B cell (primary cell): ENCODE measurements around the gene GLIS2. TPM values are rescaled to one million over a fixed set of nuclear protein-coding genes. Genes with fewer than 3 reads are reported as not detected.
A peak's percentile ranks its signal among the peaks of the same experiment; 100 is the strongest.

Source experiments
- ATAC-seq: fragments of 200-7000 bp; cut with Tn5 transposase; one replicate; pipeline ENCODE4 v1.10.0; 2021; ENCODE audit warnings: low read depth, mild to moderate bottlenecking, moderate number of reproducible peaks, moderate library complexity
- CTCF ChIA-PET: fragments of 350-600 bp; sonication (Branson Sonifier 250); formaldehyde crosslinking; loops from one replicate; lab custom pipeline; 2021; ENCODE audit warnings: antibody characterized with exemption, inconsistent platforms; lab: Charles Lee
- POLR2A ChIA-PET: fragments of 350-600 bp; sonication (Branson Sonifier 250); formaldehyde crosslinking; loops from one replicate; lab custom pipeline; 2021; ENCODE audit warnings: antibody characterized with exemption; lab: Charles Lee
- DNase-seq: peaks from one replicate; pipeline ENCODE4 v3.0.0; 2013
- H2AFZ ChIP-seq: 2 replicates; pipeline ENCODE4 v1.6.1; 2012; ENCODE audit warnings: mild to moderate bottlenecking, low read depth, low read length; ENCODE audit not compliant: insufficient read depth, poor library complexity, severe bottlenecking
- H3K27ac ChIP-seq, 2 donors: 1 replicate in 1 of 2; 2 replicates in 1 of 2; pipeline ENCODE4 v1.5.1; 2012 to 2013; ENCODE audit warnings: low read length in 2 of 2, mild to moderate bottlenecking in 2 of 2, moderate library complexity in 1 of 2
- H3K27me3 ChIP-seq, 4 experiments: fragments of 200-600 bp in 1 of 4; sonication (generic) in 1 of 4; replicated peaks in 1 of 4; 1 replicate in 2 of 4; 2 replicates in 2 of 4; pipeline versions ENCODE4 v1.6.1 to v1.7.0; 2013 to 2016; ENCODE audit warnings: low read length in 3 of 4, mild to moderate bottlenecking in 2 of 4, mixed read lengths in 1 of 4, moderate library complexity in 1 of 4; ENCODE audit not compliant: insufficient read depth in 4 of 4, control insufficient read depth in 3 of 4; ENCODE audit errors: control extremely low read depth in 1 of 4
- H3K36me3 ChIP-seq, 2 experiments: replicated peaks in 1 of 2; 1 replicate in 1 of 2; 2 replicates in 1 of 2; pipeline versions ENCODE4 v1.6.1 to v1.7.1; 2013; ENCODE audit warnings: low read length in 1 of 2; ENCODE audit not compliant: insufficient read depth in 2 of 2, control insufficient read depth in 1 of 2; ENCODE audit errors: control extremely low read depth in 1 of 2, extremely low read depth in 1 of 2
- H3K4me1 ChIP-seq, 2 donors: fragments of 200-600 bp in 1 of 2; sonication (generic) in 1 of 2; 1 replicate in 1 of 2; 2 replicates in 1 of 2; pipeline versions ENCODE4 v1.5.1 to v1.6.1; 2013 to 2017; ENCODE audit warnings: low read length in 2 of 2; ENCODE audit not compliant: control insufficient read depth in 2 of 2, insufficient read depth in 2 of 2
- H3K4me2 ChIP-seq: replicated peaks from 2 replicates; pipeline ENCODE3; 2012; ENCODE audit warnings: mild to moderate bottlenecking, low read depth, low read length; ENCODE audit not compliant: poor library complexity, severe bottlenecking
- H3K4me3 ChIP-seq, 5 experiments: fragments of 200-600 bp in 1 of 5; sonication (generic) in 1 of 5; 1 replicate in 3 of 5; 2 replicates in 2 of 5; pipeline versions ENCODE4 v1.5.1 to v1.7.0; 2011 to 2016; ENCODE audit warnings: low read length in 4 of 5, mild to moderate bottlenecking in 4 of 5, low read depth in 2 of 5, control low read depth in 1 of 5, moderate library complexity in 1 of 5; ENCODE audit not compliant: insufficient read depth in 1 of 5; ENCODE audit errors: control extremely low read depth in 1 of 5, extremely low read depth in 1 of 5
- H3K79me2 ChIP-seq: fragments of 200-600 bp; sonication (generic); one replicate; pipeline ENCODE4 v1.6.0; 2016; ENCODE audit warnings: low read length; ENCODE audit not compliant: control insufficient read depth, insufficient read depth
- H3K9ac ChIP-seq: fragments of 200-600 bp; sonication (generic); 2 replicates; pipeline ENCODE4 v1.6.1; 2017; ENCODE audit warnings: mild to moderate bottlenecking, low read length, moderate library complexity
- H3K9me3 ChIP-seq, 3 donors: one replicate each; pipeline versions ENCODE4 v1.6.1 to v1.7.1; 2013; ENCODE audit warnings: low read length in 2 of 3; ENCODE audit not compliant: control insufficient read depth in 2 of 3, insufficient read depth in 1 of 3; ENCODE audit errors: control extremely low read depth in 1 of 3
- H4K20me1 ChIP-seq: 2 replicates; pipeline ENCODE4 v1.6.0; 2012; ENCODE audit warnings: mild to moderate bottlenecking, low read length; ENCODE audit not compliant: insufficient read depth, control insufficient read depth, poor library complexity, severe bottlenecking
- H3K27ac Mint-ChIP-seq: one replicate; pipeline ENCODE4 v1.8.0; 2021; ENCODE audit warnings: mixed read lengths
- H3K27me3 Mint-ChIP-seq: one replicate; pipeline ENCODE4 v1.8.0; 2021; ENCODE audit warnings: mixed read lengths
- H3K4me1 Mint-ChIP-seq: one replicate; pipeline ENCODE4 v1.8.0; 2021; ENCODE audit warnings: mixed read lengths
- H3K4me3 Mint-ChIP-seq: one replicate; pipeline ENCODE4 v1.8.0; 2021; ENCODE audit warnings: mixed read lengths
- H3K9me3 Mint-ChIP-seq: one replicate; pipeline ENCODE4 v1.8.0; 2022; ENCODE audit warnings: mixed read lengths; ENCODE audit not compliant: insufficient read depth
- CTCF ChIP-seq: fragments of 200-600 bp; IDR thresholded peaks from one replicate; pipeline ENCODE4 v1.8.0; 2022; ENCODE audit warnings: antibody characterized with exemption, mild to moderate bottlenecking
- EZH2 ChIP-seq: IDR thresholded peaks from 2 replicates; pipeline ENCODE4 v1.6.1; 2012; ENCODE audit warnings: borderline replicate concordance, low read depth, mild to moderate bottlenecking, moderate library complexity, low read length; ENCODE audit not compliant: insufficient read depth, poor library complexity, severe bottlenecking
- WGBS: methylation state at CpG from one replicate; pipeline ENCODE4 v1.1.5; 2013; ENCODE audit warnings: missing lambda C conversion rate; ENCODE audit not compliant: insufficient coverage; 5-methylcytosine and 5-hydroxymethylcytosine counted together
- intact Hi-C: fragments of 100-400 bp; cut with micrococcal nuclease; formaldehyde crosslinking; loops from one replicate; pipeline ENCODE4 v1.10.0; 2022
- polyA plus RNA-seq: library from polyadenylated mRNA; depleted of rRNA; stranded (reverse); fragments of >200 nt; gene quantifications from 2 replicates; pipeline ENCODE4 v1.2.3, GENCODE V29; 2012
- total RNA-seq, 2 donors: library from RNA; stranded (reverse); fragments of 120-200 nt in 1 of 2; gene quantifications; 1 replicate in 1 of 2; 2 replicates in 1 of 2; pipeline versions ENCODE4 v1.2.3 to v1.2.4, GENCODE V29; 2013 to 2022

GLIS2 gene
- total and polyA plus RNA-seq, 2 donors (not counting 1 experiment from before 2014, with no cell fraction given) = not detected

- Histone ChIP-seq H4K20me1 (peaks cover 93% of the 10 kb centered on the region), H3K79me2 (peaks cover 20% of the 10 kb centered on the region), H2AFZ (no peak overlapping the region), H3K9me3 (no peaks in the 10 kb centered on the region), H3K4me3 (no peak overlapping the region), H3K27ac (no peak overlapping the region), H3K4me2 (peak overlapping the region; percentile 93), H3K4me1 (peaks cover 18 to 25% of the 10 kb centered on the region in 2 donors), H3K9ac (no peak overlapping the region), H3K36me3 (peaks cover 0 to 2% of the 10 kb centered on the region in 2 experiments), H3K27me3 (no peaks in the 10 kb centered on the region)
- no peak for TF ChIP-seq EZH2
- TF ChIP-seq CTCF = no peak
- 62% methylated on average over 6 of the region's 9 CpGs for WGBS
- Mint-ChIP-seq H3K27ac (no peak overlapping the region), H3K9me3 (no peaks in the 10 kb centered on the region), H3K27me3 (no peaks in the 10 kb centered on the region), H3K4me1 (peaks cover 26% of the 10 kb centered on the region), H3K4me3 (no peak overlapping the region)
- no peak for ATAC-seq
- intact Hi-C loops = loop anchor here (5.0 kb wide), 1 partner anchor 256 kb away; the partner anchor contains the start of gene ADCY9
- no peak for DNase-seq
- POLR2A ChIA-PET = interaction anchor here (0.6 to 0.8 kb wide), 2 partner anchors 42 to 103 kb away, joined by 3 to 8 read pairs; no protein-coding TSS in a partner anchor
- CTCF ChIA-PET = interaction anchor here (0.7 to 2.4 kb wide), 4 partner anchors 9 to 33 kb away, joined by 3 to 10 read pairs (median 6); no protein-coding TSS in a partner anchor
Observed at GRCh38 chr16:4373356-4373908, 57.6 kb downstream of the GLIS2 start.
